GM18520 (cell line): ENCODE data around the gene LSM11.
"Not testable (repeated sequence)": the region's sequence is repeated elsewhere in the genome, so short reads cannot be mapped to it uniquely, and the experiment has no call there.

Experiments
- ATAC-seq: cut with Tn5 transposase; IDR thresholded peaks from one replicate; pipeline ENCODE4 v1.9.1; 2021; ENCODE audit not compliant: unreplicated experiment

Gene LSM11

DNA sequence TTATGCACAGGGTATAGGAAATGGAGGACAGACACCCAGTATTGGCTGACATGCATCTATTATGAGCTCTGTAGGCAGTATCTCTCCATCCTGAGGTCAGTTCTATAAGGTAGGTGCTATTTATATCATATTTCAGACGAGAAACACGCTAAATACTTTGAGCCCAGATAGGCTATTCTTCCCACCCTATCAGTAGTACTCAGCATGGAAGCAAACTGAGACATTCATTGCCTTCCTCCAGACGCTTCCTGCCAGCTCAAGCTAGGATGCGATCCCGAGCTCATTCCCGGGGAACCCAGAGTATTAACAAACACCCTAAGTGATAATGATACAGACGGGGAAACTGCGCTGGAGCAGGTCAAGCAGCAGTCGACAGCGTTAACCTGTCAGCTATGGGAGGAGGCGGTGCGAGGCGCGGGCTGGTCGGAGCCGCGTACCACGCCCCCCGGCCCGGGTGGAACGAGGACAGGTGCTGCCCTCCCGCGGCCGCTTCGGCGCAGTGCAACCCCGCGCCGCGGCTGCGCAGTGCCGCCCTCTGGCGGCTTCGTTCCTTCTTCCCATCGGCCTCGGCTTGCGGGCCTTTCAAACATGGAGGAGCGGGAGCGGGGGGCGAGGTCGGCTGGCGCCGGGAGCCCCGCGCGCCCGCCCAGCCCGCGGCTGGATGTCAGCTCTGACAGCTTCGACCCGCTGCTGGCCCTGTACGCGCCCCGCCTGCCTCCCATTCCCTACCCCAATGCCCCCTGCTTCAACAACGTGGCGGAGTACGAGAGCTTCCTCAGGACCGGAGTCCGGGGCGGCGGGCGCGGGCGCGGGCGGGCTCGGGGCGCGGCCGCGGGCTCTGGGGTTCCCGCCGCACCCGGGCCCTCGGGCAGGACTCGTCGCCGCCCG is at the start of gene LSM11:
LSM11 (plus strand) TSS at position 550 of the 888 bp plus-strand sequence; CDS start at position 589, 39 bp downstream.
- ATAC-seq: peak; percentile 91

DNA sequence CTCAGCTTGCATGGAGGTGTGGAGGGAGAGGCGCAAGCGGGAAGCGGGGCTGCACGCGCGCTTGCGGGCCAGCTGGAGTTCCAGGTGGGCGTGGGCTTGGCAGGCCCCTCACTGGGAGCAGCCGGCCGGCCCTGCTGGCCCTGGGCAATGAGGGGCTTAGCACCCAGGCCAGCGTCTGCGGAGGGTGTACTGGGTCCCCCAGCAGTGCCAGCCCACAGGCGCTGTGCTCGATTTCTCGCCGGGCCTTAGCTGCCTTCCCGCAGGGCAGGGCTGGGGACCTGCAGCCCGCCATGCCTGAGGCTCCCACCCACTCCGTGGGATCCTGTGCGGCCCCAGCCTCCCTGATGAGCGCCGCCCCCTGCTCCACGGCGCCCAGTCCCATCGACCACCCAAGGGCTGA is 49.7 kb upstream of the LSM11 start:
- ATAC-seq: not testable (repeated sequence)

DNA sequence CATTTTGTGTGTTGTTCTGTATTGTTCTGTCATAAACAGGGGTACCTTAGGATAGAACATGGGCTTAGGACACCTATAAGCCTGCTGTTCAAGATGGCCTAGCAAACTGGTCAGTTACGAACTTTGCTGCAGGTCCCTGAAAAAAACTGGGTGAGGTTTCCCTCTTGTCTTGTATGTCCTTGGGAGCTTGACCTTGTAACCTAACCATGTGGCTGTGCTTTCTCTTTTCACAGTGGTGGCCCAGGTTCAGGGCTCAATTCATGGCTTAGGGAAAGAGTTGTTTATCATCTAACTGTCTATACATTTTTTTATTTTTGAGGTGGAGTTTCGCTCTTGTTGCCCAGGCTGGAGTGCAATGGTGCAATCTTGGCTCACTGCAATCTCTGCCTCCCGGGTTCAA is 47.4 kb upstream of the LSM11 start:
- not testable (repeated sequence) for ATAC-seq

DNA sequence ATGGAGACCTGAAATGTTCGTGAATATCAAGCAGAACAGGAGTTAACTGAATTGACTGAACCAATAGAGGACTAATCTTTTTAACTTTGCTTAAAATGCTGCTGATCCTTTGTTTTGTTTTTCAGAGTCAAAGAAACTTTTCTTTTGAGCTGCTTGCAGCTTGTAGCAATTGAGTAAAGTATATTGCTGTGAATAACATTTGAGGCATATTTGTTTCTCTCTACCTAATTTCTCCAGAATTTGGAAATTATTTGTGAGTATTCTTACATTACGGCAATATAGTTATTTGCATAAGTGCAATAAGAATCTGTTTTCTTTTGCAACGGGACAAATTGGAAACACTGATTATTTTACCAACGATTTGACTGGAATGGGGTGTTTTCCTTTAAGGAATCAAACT is 44.8 kb upstream of the LSM11 start:
- not testable (repeated sequence) for ATAC-seq

DNA sequence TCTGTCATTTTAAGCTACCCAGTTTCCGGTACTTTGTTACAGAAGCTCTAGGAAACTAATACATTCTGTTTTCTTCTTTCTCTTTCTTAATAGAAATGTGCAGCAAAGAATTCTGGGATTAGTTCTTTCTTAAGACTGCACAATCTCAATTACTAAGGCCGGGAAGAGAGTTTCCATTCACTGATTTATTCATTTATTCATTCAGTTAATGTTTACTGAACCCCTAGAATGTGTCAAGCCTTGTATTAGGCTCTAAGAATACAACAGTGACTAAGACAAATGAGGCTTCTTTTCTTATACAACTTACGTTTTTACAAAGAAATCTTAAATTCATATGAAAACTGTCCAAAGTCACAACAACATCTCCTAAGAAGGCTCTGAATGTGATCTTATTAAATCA is 39.8 kb upstream of the LSM11 start:
- no peak for ATAC-seq

DNA sequence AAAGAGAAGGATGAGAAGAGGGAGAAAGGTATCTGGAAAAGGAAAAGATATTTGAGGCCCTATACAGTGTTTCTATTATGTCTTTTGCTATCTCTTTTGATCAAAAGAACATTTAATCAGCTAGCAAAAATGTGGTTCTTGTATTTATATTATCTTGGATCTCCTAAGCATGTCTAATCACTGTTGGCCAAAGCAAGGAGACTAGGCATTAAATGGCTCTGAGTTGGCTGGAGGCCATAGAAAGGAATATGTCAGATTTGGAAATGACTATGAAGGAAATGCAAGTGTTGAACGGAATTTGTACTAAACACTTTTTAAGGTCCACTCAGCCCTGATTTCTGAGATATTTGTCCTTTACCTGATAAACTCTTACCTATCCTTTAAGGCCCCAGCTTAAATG is 34.6 kb upstream of the LSM11 start:
- ATAC-seq: no peak

DNA sequence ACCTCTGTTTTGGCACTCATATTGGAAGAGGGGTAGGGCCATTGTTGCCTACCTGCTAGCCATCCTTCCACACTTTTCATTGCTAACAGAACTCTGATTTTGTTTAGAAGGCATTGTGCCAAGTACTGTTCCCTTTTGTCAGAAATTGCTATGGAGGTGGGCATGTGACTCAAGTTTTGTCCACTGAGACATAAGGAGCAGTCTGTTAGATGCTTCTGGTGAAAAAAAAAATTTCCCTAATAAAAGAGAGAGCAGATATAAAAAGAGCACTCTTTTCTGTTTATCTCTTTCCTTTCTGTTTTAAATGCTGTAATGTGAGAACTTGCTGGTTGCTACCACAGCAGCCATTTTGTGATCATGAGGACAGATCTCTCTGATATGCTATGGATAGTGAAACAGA is 34.2 kb upstream of the LSM11 start:
- no peak for ATAC-seq

DNA sequence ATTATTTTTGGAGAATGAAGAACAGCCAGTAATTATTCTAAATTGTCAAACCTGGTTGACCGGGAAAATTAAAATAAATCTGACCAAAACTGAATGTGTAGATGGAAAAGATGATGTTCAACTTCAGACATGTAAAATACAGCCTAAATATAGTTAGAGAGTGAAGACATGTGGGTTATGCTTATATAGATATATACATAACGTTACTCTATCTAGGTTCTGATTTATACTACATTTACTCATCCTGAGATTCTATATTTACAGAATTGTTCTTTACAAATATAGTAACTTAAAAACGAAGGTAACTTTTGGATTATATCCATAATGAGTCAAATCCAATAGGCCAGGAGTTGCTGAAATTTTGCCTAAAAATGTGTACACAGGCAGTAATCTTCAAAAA is 33.1 kb upstream of the LSM11 start:
- ATAC-seq: no peak

DNA sequence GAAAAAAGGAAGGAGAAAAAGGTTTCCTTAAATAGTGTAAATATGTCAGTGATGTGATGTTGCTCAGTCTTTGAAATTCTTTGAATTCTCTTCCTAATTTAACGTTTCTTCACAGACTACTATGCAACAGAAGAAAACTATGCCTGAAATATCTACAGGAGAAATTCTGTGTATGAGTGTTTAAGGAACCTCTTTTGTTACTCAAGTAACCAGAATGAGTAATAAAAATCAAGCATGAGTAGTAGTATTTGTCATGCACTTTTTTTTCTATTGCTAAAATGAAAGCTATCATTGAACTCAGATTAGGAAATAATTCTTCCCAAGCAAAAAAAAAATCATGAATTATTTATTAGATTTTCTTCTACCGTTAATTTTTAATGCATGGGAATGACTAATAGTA is 32.6 kb upstream of the LSM11 start:
- ATAC-seq: no peak

DNA sequence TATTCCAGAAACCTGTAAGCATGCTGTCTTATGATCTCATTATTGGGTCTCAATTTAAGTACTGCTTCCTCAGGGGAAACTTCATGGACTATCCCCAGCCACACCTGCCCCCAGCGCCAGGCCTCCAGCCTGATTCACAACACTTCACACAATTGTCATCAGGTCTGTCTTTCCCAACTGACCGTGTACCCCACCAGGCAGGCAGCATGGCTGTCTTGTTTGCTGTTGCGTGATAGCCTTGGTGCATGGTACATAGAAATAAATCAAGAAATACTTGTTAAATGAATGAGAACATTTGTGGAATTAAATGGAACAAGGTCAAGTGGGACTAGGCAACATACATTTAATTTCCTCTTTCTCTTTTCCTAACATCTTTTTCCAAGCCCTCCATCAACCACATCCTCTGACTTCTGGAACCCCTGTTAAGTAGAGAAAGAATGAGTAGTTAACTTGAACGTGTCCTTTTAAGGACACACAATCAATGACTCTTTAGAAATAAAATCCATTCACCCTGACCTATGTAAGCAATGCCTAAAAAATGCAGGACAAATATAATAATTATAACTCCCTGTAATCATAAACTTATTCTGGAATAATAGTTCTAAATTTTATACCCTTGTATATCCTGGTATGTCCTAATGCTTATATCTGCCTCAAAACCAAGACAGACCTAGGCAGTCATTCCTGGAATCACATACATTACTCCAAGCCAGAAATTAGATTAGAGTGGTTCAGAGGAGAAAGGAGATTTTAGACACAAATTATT is 29.5 kb upstream of the LSM11 start:
- no peak for ATAC-seq

DNA sequence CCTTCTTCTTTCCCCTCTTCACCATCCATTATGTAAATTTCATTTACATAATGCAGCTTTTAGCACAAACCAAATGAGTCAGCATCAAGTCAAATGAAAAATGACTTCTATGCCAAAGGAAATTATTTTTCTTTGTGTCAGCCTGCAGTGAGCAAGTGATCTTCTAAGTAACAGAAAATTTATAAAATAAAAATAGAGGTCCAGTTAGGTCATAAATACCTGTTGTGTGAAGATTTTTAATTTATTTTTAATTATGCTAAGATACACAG is 29.0 kb upstream of the LSM11 start:
- no peak for ATAC-seq

DNA sequence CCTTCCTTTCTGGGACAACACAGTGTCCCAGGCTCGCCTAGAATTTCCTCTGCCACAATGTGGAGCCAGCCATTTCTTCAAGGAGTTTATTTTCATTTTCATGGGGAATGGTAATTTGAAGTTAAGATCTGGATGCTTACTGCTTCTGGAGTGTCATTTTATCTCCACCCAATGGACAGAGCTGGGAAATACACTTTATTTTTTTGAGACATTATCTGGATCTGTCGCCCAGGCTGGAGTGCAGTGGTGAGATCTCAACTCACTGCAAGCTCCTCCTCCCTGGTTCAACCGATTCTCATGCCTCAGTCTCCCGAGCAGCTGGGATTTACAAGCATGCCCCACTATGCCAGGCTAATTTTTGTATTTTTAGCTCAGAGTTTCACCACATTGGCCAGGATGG is 25.0 kb upstream of the LSM11 start:
- peak; percentile 67 for ATAC-seq

DNA sequence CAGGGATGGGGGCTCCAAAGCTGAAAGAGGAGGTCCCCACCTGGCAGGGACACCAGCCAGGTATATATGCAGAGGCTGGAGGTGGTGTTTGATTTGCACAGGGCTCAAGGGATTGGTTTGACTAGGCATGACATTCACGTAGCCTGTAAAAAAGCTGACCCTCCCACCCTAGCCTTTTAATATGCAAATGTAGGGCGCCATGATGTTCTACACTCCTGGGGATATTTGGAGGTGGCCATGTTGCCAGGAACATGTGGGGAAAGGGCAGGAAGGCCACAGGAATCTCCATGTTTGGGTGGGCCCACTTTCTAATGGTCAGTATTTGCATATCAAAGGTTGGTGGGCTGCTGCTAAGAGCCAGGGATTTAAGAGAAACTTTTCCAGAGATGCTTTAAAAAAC is 24.3 kb upstream of the LSM11 start:
- no peak for ATAC-seq

DNA sequence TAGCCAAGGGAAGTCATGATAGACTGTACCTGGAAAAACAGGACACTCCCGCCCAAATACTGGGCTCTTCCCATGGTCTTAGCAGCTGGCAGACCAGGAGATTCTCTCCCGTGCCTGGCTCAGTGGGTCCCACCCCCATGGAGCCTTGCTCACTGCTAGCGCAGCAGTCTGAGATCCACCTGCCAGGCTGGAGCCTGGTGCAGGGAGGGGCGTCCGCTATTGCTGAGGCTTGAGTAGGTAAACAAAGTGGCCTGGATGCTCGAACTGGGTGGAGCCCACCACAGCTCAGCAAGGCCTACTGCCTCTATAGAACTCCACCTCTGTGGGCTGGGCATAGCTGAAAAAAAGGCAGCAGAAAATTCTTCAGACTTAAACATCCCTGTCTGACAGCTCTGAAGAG is 22.4 kb upstream of the LSM11 start:
- ATAC-seq: no peak

DNA sequence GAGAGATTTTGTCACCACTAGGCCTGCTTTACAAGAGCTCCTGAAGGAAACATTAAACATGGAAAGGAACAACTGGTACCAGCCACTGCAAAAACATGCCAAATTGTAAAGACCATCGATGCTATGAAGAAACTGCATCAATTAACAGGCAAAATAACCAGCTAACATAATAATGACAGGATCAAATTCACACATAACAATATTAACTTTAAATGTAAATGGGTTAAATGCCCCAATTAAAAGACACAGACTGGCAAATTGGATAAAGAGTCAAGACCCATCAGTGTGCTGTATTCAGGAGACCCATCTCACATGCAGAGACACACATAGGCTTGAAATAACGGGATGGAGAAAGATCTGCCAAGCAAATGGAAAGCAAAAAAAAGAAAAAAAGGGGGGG is 20.6 kb upstream of the LSM11 start:
- not testable (repeated sequence) for ATAC-seq

DNA sequence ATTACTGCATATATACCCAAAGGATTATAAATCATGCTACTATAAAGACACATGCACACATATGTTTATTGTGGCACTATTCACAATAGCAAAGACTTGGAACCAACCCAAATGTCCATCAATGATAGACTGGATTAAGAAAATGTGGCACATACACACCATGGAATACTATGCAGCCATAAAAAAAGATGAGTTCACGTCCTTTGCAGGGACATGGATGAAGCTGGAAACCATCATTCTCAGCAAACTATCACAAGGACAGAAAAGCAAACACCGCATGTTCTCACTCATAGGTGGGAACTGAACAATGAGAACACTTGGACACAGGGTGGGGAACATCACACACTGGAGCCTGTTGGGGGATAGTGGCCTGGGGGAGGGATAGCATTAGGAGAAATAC is 16.9 kb upstream of the LSM11 start:
- not testable (repeated sequence) for ATAC-seq

DNA sequence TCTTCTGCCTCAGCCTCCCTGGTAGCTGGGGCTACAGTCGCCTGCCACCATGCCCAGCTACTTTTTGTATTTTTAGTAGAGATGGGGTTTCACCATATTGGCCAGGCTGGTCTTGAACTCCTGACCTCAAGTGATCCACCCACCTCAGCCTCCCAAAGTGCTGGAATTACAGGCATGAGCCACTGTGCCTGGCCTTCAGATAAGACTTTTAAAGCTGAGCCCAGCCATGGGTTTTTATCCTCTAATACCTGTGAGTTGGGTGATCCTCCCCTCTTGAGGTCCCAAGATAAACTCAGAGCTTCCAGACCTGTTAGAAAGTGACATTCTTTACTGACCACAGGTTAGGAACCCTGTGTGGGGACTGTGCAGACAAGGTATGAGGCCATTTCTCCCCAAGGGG is 15.7 kb upstream of the LSM11 start:
- not testable (repeated sequence) for ATAC-seq

DNA sequence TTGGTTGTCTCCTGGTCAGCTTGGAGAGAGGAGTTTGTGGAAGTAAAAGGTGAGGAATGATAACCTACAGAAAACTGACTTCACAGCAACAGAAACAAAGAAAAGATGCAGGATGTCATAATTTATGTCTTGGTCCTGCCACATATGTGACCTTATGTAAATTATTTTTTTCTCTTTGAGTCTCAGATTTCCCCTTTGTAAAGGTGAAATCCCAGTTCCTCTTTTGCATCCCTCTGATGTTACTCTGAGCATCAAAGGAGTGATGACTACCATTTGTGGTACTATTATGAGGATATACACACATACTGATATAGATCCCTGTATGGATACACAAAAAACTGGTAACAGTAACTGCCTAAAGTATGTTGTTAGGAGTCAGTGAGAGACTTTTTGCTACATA is 13.7 kb upstream of the LSM11 start:
- ATAC-seq: peak; percentile 75

DNA sequence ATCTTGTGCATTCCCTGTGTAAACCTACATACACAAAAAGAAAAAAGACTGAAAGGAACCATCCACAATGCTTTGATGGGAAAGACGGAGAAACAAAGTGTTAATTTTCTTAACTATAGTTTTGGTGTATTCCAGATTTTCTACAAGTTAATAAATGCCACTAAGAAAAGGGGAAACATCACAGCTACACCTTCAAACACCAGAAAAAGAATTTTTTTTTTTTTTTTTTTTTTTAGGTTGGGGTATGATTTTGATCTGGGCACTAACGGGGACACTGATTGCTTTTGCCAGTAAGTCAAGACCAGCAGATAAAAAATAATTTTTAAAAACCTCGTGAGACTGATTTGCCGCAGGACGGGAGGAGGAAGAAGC is 12.6 kb upstream of the LSM11 start:
- no peak for ATAC-seq

DNA sequence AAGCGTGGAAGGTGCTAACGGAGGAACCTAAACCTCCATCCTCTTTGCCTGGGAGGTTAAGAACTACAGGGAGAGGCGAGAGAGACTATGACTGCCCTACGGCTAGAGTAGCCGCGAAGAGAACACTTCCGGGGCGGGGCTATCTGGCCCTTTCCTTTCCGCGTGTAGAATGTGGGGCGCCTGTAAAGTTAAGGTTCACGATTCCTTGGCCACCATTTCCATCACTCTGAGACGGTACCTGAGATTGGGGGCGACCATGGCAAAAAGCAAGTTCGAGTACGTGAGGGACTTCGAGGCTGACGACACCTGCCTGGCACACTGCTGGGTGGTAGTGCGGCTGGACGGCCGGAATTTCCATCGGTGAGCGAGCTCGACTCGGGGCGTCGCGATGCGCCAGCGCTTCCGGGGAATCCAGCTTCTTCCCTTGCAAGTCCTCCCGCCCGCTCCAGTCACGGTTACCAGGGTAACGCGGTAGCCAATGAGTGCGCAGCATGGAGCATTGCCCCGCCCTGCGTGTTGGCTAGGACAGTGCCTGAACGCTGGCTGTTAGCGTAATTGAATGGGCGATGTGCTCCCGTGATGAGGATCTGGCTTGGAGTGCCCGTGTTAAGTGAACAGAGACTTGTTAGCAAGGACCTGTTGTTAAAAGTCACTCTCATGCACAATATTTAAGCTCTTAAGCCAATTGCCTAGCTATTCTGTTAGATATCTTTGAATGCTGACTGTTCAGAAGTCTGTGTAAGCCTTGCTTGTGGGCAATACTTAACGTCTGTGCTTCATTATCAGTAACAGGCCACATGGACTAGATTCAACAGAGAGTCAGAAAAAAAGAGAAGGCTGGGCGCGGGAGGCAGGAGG is 12.0 kb upstream of the LSM11 start, which contains the start of gene THG1L:
THG1L (plus strand) TSS at position 149 of the 858 bp plus-strand sequence; CDS start at position 170, 21 bp downstream.
- ATAC-seq: peak; percentile 76

DNA sequence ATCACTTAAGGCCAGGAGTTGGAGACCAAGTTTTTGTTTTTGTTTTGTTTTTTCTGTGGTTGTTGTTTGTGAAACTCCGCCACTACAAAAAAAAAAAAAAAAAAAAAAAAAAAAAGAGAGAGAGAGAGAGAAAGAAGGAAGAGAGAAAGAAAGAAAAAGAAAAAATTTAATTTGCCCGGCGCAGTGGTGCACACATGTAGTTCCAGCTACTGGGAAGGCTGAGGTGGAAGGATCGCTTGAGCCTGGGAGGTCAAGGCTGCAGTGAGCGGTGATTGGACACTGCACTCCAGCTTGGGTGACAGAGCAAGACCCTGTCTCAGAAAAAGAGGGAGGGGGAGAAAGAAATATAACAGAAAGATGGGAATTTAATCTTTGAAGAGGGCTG is 11.4 kb upstream of the LSM11 start:
- no peak for ATAC-seq
